Measurements from ENCODE around the gene SH2B2.
"Not testable (repeated sequence)": the region's sequence is repeated elsewhere in the genome, so short reads cannot be mapped to it uniquely, and the experiment has no call there.

SH2B2 gene

GRCh38 chr7:102287111-102287980 is 678 bp downstream of the SH2B2 start:
- no peak for DNase-seq

- no peak for DNase-seq
Observed at GRCh38 chr7:102287981-102288278, 1.3 kb downstream of the SH2B2 start.

- no peak for DNase-seq
Observed at GRCh38 chr7:102288285-102288930, 1.7 kb downstream of the SH2B2 start.

- DNase-seq, result no peak
Observed at GRCh38 chr7:102289057-102289456, 2.4 kb downstream of the SH2B2 start.

GRCh38 chr7:102291056-102291915 is 4.6 kb downstream of the SH2B2 start:
- no peak for DNase-seq

GRCh38 chr7:102291916-102292267 is 5.2 kb downstream of the SH2B2 start:
- DNase-seq, result no peak

GRCh38 chr7:102292813-102293798 is 6.4 kb downstream of the SH2B2 start:
- DNase-seq, result no peak

- no peak for DNase-seq
Observed at GRCh38 chr7:102294589-102294988, 7.9 kb downstream of the SH2B2 start.

- DNase-seq, result no peak
Observed at GRCh38 chr7:102295346-102296178, 8.9 kb downstream of the SH2B2 start.

GRCh38 chr7:102296179-102296438 is 9.4 kb downstream of the SH2B2 start:
- DNase-seq, result no peak

GRCh38 chr7:102296514-102296913 is 9.8 kb downstream of the SH2B2 start:
- no peak for DNase-seq

- no peak for DNase-seq
Observed at GRCh38 chr7:102297487-102298218, 11.0 kb downstream of the SH2B2 start.

GRCh38 chr7:102300643-102301221 is 14.1 kb downstream of the SH2B2 start:
- no peak for DNase-seq

GRCh38 chr7:102301367-102301766 is 14.7 kb downstream of the SH2B2 start:
- not testable (repeated sequence) for DNase-seq

GRCh38 chr7:102302025-102302424 is 15.4 kb downstream of the SH2B2 start:
- DNase-seq, result no peak

GRCh38 chr7:102303669-102304422 is 17.2 kb downstream of the SH2B2 start:
- no peak for DNase-seq

GRCh38 chr7:102304668-102305067 is 18.0 kb downstream of the SH2B2 start:
- no peak for DNase-seq

GRCh38 chr7:102305414-102306268 is 19.0 kb downstream of the SH2B2 start:
- no peak for DNase-seq
